GM11168 (cell line): ENCODE data around the gene SPRY1.

Experiments
- in situ Hi-C: fragments of 300-500 bp; cut with MboI; formaldehyde crosslinking; loops from one replicate; pipeline ENCODE4 v1.12.0; 2022; ENCODE audit warnings: low sequenced_read_pairs; ENCODE audit not compliant: unreplicated experiment

Gene SPRY1

DNA sequence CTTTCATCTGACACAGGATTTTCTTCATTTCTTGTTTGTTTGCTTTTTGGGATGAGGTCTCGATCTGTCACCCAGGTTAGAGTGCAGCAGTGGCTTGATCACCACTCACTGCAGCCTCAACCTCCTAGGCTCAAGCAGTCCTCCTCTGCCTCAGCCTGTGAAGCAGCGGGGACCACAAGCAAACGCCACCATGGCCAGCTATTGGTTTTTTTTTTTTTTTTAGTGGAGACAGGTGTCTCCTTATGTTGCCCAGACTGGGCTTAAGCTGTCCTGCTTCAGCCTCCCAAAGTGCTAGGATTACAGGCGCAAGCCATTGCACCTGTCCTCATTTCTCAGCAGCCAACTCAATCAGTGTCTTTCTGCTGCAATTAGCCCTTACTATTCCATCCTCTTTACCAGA is 10.3 kb downstream of the SPRY1 start:
- in situ Hi-C loops = no loop called here

GRCh38 chr4:123408471-123409084 is 12.0 kb downstream of the SPRY1 start:
- in situ Hi-C loops = no loop called here

DNA sequence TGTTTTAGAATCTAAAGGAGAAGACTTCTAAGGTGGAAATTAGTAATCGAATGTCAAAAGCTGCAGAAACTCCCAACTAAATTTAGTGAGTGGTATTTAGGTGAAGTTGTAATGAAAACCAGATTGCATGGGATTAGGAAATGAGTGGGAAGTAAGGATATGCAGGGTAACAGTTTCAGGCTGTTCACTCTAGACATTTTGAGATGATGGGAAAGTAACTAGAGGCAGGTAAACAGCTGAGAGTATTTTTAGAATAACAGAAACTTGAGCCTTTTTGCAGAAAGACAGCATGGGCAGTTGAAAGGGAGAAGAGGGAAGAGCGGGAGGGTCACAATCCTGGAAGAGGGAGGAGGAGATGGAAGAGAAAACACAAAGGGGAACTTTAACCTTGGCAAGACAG is 12.7 kb downstream of the SPRY1 start:
- in situ Hi-C loops = no loop called here

GRCh38 chr4:123411514-123411913 is 14.9 kb downstream of the SPRY1 start:
- in situ Hi-C loops = no loop called here

DNA sequence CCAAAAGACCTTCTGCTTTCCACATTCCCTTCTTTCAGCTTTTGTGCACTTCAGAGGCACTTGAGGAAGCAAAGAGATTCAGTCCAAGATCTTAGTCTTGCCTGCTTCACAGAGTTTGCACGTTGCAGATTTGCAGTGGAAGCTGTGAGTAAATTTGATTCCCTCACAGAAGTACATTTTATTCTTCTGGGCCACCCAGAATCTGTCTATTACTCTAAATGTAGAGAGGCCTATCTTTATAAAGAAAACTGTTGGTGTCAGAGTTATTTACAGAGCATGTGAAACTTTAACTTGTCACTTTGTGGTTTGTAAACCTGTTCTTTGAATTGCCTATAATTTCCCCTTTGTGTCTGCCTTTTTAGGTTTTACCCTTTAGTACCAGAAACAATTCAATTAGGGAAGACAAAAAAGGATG is 15.5 kb downstream of the SPRY1 start:
- in situ Hi-C loops = no loop called here

GRCh38 chr4:123412700-123413512 is 16.3 kb downstream of the SPRY1 start:
- in situ Hi-C loops = no loop called here

- in situ Hi-C loops = no loop called here
Observed at GRCh38 chr4:123415576-123415975, 19.0 kb downstream of the SPRY1 start.

- in situ Hi-C loops = no loop called here
Observed at GRCh38 chr4:123415977-123416376, 19.4 kb downstream of the SPRY1 start.

- in situ Hi-C loops = no loop called here
Observed at GRCh38 chr4:123417813-123418212, 21.2 kb downstream of the SPRY1 start.

- in situ Hi-C loops = no loop called here
Observed at GRCh38 chr4:123418351-123418931, 21.8 kb downstream of the SPRY1 start.

DNA sequence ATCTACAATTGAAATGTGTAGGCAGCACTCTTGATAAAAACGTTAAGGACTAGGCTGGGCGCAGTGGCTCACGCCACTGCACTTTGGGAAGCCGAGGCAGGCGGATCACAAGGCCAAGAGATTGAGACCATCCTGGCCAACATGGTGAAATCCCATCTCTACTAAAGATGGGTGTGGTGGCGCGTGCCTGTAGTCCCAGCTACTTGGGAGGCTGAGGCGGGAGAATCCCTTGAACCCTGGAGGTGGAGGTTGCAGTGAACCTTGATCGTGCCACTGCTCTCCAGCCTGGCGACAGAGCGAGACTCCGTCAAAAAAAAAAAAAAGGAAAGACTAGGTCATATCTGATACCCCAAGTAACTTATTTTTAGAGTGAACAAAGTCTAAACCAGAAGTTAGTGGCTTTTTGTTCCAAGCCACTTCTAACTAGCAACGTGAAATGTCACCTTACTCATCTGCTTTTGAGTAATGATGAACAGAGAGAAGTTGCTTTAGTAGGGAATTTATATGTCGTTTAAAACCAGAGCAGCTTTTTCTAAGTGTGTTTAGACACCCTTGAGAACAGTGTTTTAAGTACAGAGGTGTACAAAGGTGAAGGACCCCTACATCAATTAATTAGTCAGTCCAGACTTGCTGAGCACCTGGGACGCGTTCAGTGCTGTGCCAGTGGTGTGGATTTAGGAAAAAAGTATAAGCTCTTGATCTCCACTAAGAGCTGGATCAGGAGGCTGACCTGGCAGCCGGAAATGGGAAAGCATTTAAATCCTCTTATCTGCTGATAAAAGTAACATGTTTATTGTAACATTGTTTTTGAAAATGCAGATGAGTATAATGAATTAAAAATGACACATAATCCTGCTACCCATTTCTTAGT is 23.5 kb downstream of the SPRY1 start:
- in situ Hi-C loops = no loop called here

GRCh38 chr4:123421227-123421936 is 24.8 kb downstream of the SPRY1 start:
- in situ Hi-C loops = no loop called here

GRCh38 chr4:123421937-123422781 is 25.6 kb downstream of the SPRY1 start:
- in situ Hi-C loops = no loop called here

DNA sequence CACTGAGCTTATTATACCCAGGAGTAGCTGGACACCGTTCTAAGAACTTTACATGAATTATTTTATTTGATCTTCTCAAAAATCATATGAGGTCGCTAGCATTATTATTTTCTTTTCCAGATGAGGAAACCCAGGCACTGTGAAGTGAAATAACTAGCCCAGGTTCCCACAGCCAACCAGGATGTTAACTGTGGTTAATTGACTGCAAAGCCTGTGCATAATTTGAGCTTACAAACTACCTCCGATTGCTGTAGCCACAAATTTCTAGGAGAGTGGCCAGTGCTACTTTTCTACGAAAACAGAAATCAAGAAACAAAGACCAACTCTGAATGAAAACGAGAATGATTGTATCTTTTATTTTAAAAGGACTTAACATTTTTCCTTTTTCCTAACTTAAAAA is 27.2 kb downstream of the SPRY1 start:
- in situ Hi-C loops = no loop called here

GRCh38 chr4:123427951-123428350 is 31.4 kb downstream of the SPRY1 start:
- in situ Hi-C loops = no loop called here

GRCh38 chr4:123430031-123430430 is 33.4 kb downstream of the SPRY1 start:
- in situ Hi-C loops = no loop called here

DNA sequence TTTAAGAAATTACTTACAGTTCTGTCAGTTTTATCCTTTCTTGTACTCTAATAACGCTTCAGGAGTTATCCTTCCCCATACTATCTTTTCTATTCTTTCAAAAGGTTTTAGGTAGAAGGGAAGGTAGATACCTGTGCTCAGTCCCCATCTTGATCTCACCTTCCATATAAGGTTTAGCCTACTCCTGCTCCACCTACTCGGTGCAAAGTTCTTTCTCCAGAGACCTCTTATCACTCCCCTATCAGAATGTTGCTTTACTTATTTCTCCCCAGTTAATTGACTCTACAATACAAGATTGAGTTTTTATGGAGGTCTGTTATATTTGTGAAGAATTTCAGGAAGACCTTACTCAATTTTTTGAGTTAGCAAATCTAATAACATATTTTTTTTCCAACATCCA is 33.9 kb downstream of the SPRY1 start:
- in situ Hi-C loops = no loop called here

DNA sequence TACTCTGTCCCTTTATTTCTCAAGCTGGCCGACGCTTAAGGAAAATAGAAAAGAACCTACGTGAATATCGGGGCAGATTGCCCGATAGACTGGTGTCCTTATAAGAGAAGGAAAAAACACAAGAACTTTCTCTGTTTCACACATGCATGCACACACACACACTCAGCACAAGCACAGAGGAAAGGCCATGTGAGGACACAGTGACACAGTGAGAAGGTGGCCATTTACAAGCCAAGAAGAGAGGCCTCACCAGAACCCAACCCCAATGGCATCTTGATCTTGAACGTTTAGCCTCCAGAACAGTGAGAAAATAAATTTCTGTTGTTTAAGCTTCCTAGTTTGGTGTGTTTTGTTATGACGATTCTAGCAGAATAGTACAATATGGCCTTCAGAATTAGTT is 37.0 kb downstream of the SPRY1 start:
- in situ Hi-C loops = no loop called here

- in situ Hi-C loops = no loop called here
Observed at GRCh38 chr4:123433976-123434375, 37.4 kb downstream of the SPRY1 start.
